GM19193 (cell line): ENCODE results near the gene CCNO.

ENCODE experiments used
- POLR2A ChIP-seq: IDR thresholded peaks from 4 replicates; pipeline ENCODE4 v1.6.1; 2011; ENCODE audit not compliant: insufficient read depth, insufficient read length; ENCODE audit errors: extremely low read depth

Gene CCNO

DNA sequence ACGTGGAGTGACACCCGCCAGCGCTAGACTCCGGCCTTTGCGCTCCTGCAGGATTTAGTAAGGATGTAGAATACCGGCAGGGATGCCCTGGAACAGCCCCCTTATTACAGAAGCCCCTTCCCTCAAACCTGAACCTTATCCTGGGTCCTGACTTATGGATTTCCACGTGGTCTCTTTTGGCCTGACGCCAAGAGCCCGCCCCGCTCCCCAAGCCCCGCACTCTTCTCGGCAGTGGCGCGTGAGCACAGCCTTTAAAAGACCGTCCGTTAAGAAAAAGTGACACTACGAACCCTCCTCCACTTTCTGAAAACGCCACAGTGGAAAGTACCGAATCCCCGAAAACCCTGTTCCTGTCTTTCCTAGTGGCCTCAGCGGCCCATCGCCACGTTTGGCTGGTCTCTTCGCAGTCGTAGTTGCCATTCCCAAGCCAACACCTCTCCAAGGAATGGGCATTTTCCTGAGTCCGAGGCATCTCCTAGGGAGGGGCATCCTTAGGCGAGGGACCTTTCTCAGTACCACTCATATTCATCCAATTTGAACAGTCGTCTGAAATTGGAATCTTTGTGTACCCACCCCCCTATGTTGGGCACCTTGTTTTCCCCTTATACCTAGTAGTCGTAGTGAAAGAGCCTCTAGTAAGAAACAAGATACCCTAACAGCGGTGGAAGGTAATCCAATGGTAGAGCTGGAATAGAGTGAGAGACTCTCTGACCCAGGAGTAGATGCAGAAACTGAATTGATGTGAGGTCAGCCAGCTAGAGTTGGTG lies 5.6 kb downstream of the CCNO start:
- TF ChIP-seq POLR2A, result no peak

DNA sequence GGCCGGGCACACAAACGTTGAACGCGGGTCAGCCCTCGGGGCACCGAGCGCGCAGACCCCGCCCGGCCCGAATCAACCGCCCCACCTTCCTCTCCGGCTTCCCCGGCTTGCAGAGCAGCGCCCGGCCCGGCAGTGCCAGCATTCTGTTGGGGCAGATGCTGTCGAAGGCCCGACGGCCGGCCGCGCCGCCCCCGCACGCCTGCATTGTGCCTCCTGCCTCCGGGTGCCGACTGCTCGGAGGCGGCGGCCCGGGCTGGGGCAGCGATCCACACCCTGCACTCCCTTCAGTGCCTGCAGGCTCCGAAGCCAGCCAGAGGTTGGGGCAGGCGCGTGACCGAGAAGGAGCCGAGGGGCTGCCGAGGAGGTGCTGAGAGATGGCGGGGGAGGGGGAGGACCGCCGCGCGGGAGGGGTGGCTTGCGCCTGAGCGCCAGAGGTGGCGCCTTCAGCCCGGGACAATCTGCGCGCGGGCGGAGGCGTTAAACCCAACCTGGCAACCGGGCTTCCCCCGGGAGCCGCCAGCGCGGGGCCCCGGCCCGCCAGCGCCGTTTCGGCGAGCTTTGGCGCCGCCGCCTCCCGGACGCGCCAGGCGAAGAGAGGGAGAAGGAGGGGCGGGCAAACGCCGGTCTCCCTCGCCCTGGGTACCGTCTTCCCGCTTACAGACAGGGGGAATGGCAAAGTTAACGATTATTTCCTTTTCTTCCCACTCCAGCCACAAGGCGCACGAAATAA lies 6.3 kb downstream of the CCNO start, which contains the start of gene MCIDAS:
MCIDAS (minus strand) TSS at position 382 of the 730 bp plus-strand sequence; CDS start at position 205, 177 bp downstream.
- no peak for TF ChIP-seq POLR2A

DNA sequence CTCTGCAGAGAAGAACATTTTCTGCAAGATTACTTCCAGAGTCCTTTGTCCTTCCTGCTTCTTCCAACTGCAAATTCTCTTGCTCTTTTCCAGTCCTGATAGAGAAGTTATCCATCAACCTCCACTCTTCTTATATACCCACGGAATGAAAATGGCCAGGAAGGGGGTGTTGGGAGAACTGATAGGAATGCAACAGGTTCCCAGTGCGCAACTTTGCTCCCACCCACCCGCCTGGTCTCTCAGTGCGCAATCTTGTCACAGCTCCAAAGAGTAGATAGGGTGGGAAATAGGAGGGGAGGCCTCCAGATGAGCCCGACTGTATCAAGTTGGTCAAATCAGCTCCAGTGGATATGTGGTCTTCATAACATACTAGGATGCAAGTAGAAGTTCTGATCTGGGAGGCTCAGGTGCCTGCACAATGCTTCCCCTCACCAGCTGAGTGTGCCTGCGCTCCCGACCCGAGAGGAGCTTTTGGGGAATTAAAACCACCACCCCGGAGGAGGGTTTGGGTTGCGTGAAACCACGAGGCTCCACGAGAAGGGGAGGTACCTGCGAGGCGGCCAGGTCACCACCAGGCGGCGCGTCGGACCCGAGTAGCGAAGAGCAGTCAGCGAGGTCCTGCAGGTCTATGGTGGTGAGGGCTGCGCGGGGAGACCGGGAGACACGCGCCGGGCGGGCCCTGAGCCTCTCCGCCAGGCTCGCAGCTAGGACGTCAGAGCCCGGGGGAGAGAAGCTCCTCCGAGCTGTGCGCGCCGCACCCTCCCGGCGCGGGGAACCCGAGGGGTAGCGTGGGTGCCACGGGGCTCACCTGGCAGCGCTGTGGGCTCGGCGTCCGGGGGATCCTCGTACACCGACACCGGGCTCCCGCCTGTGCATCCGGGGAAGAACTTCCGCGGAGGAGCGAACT lies 7.1 kb downstream of the CCNO start:
- no peak for TF ChIP-seq POLR2A

DNA sequence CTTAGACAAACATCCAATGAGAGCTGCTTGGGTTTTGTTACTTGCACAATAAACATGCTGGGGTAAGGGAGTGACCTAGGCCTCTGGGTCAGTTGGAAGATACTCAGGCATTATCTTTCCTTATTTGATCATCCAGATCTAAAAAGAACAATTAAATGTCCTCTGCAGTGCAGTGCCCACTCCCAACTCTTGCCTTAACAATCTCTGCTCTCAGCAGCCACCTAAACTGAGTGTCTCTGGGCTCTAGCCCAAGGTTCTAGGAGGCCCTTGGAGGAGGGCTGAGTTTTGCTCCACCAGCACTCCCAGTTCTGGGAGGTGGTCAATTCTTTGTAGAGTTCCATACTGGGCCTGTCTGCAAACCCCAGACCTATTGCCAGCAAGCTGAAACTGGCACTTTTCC lies 8.1 kb downstream of the CCNO start:
- TF ChIP-seq POLR2A, result no peak

GRCh38 chr5:55223812-55224240 lies 9.6 kb downstream of the CCNO start:
- TF ChIP-seq POLR2A, result no peak

- no peak for TF ChIP-seq POLR2A
Observed at GRCh38 chr5:55222985-55223811, 10.2 kb downstream of the CCNO start.

DNA sequence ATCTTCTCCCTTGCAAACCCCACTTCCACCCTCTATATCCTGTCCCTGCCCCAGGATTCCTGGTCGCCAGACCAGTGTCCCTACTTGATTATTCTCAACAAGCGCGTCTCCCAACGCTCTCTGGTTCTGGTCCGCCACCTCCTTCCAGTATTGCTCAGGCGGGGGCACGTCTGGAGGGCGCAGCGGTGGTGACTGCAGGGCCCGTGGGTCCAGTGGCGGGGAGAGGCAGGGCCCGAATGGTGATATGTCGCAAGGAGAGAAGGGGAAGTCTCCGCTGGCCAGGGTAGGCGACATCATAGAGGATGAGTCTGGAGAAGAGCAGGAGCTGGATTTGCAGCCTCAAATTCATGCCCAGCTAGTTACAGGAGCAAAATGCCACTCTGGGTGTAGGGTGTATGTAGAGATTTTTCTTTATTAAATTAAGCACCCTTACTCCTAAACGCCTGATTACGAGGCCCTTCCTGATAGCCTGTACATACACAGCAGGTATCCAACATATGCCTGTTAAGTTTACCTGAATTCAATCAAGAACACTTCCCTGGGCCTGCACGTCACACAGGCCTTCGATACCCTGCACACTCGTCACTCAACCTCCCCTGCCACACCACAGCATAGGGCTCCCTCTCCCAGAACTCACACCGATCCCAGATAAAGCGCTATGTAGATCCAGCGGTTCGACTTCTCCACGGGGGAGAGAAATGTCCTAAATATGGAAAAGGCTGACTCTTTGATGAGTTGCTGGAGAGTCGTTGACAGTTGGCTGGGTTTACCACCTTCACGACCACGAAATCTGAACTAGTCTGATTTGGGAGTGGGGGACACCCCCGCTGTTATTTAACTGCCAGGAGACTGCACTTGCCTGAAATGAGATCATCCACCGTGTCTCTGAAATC lies 11.1 kb downstream of the CCNO start:
- TF ChIP-seq POLR2A, result no peak

GRCh38 chr5:55220433-55221185 lies 12.8 kb downstream of the CCNO start:
- no peak for TF ChIP-seq POLR2A

DNA sequence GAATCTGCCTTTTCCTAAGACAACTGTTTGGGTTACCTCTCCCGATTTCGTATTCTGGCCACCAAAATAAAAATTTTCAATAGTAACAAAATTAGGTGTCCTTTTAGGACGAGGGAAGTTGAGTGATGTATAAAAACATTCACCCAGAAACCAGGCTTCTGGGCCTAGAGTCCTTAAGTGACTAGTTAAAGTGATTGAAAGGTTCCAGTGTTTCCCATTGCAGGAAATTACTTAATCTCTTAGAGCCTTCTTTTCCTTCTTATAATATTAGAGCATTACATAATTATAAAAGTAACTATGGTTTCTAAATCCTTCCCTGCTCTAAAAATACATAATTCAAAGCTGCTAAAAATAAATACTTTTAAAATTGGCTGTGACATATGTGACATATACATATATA lies 13.6 kb downstream of the CCNO start:
- TF ChIP-seq POLR2A, result no peak

GRCh38 chr5:55218967-55219366 lies 14.4 kb downstream of the CCNO start:
- no peak for TF ChIP-seq POLR2A

DNA sequence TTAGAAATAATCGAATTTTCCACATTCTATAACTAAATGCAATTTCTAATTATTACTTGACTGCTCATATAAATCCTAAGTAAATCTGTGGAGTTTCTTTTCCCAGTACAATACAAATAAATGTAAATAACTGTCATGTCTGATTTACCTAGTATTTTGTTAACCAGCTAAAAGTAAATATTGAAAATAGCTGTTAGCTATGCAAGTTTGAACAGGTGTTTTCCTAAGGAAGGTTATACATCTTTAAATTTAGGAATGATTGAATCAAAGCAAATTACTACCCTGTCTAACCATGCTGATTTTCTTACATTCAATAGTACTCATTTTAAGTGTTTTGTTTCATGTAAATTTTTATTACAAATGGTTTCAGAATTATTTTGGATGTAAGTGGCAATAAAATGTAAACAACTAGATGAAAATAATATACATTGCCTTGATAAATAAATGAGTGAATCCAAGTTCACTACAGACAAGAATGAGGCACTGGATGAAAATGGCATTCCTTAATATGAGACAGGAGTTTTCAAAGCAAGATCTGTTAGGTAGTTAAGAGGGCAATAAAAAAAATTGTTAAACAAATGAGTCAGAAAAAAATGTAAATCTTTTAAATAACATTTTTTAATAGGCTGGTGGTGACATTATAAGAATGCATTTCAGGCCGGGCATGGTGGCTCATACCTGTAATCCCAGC lies 22.1 kb downstream of the CCNO start:
- no peak for TF ChIP-seq POLR2A

GRCh38 chr5:55205001-55205400 lies 28.4 kb downstream of the CCNO start:
- TF ChIP-seq POLR2A, result no peak
